Measurements from ENCODE around the gene SCN1A.

SCN1A gene

GRCh38 chr2:166138144-166138543, 10.3 kb upstream of the SCN1A start:
- H3K4me3 ChIP-seq (ENCODE audit: low read depth, low read length), result no peak overlapping the region
- TF ChIP-seq, protein P1, sequence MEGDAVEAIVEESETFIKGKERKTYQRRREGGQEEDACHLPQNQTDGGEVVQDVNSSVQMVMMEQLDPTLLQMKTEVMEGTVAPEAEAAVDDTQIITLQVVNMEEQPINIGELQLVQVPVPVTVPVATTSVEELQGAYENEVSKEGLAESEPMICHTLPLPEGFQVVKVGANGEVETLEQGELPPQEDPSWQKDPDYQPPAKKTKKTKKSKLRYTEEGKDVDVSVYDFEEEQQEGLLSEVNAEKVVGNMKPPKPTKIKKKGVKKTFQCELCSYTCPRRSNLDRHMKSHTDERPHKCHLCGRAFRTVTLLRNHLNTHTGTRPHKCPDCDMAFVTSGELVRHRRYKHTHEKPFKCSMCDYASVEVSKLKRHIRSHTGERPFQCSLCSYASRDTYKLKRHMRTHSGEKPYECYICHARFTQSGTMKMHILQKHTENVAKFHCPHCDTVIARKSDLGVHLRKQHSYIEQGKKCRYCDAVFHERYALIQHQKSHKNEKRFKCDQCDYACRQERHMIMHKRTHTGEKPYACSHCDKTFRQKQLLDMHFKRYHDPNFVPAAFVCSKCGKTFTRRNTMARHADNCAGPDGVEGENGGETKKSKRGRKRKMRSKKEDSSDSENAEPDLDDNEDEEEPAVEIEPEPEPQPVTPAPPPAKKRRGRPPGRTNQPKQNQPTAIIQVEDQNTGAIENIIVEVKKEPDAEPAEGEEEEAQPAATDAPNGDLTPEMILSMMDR (IDR thresholded peaks at IDR 0.05; ENCODE audit: control insufficient read depth, extremely low read depth, insufficient read depth), result no peak
- no peak for DNase-seq (ENCODE audit: low read depth)

DNA sequence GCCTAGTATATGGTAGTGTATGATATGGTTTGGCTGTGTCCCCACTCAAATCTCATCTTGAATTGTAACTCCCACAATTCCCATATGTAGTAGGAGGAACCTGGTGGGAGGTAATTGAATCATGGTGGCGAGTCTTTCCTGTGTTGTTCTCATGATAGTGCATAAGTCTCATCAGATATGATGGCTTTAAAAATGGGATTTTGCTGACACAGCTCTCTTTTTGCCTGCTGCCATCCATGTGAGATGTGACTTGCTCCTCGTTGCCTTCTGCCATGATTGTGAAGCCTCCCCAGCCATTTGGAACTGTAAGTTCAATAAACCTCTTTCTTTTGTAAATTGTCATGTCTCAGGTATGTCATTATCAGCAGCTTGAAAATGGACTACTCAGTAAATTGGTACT, 9.5 kb upstream of the SCN1A start:
- TF ChIP-seq, protein P1 (IDR thresholded peaks at IDR 0.05; ENCODE audit: control insufficient read depth, extremely low read depth, insufficient read depth), result no peak
- no peak for DNase-seq (ENCODE audit: low read depth)
- H3K4me3 ChIP-seq (ENCODE audit: low read depth, low read length), result no peak overlapping the region

DNA sequence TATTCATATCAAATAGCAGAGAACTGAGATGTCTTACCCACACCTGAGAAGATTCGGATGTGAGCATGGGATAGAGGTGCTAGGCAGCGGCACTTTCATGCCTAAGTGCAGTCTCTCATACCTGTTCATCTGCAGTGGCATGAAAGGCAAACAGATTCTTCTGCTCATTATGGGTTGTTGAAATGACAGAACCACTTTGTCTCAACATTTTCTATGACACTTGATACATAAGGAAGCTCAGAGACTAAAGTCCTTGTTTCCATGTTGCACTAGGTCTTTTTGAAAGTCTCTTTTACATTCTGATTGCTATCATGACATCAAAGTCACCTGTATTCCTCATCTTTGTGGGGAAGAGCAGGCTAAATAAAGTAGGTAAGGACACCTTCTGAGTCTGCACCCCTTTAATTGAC, 8.0 kb upstream of the SCN1A start:
- TF ChIP-seq, protein P1 (IDR thresholded peaks at IDR 0.05; ENCODE audit: control insufficient read depth, extremely low read depth, insufficient read depth), result no peak
- H3K4me3 ChIP-seq (ENCODE audit: low read depth, low read length), result no peak overlapping the region

DNA sequence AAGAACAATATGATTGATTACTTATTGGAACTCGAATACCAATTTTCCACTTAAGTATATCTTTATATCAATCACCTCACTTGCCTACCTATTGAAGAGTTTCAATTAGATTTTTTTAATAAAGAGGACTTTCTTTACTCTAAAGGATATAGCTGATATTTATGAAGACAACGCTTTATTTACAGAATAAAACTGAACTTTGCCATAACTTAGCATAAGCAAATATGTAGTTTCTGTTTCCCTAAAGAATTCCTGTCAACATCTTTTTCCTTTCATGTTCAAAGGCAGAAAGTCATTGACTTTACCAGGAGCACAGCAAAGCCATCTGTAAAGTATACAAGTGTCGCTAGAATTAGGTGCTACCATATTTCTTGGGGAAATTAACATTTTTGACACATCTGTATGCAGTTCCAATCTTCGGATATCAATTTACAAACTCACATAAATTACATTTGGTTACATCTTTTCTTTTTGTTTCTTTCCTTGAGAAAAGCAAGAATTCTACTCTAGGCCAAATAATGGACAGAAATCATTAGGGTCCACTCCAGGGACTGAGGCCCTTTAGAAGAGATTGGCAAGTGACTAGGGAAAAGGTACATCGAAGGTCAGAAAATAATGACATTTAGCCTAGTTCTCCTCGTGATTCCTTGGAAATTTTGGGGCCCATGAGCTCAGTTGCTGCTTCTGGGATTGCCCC, 7.5 kb upstream of the SCN1A start:
- no peak overlapping the region for H3K4me3 ChIP-seq (ENCODE audit: low read depth, low read length)
- TF ChIP-seq, protein P1 (IDR thresholded peaks at IDR 0.05; ENCODE audit: control insufficient read depth, extremely low read depth, insufficient read depth), result no peak
- DNase-seq (ENCODE audit: low read depth), result no peak

More for the DNA sequence above, 8.0 kb upstream of the SCN1A start:
- DNase-seq (ENCODE audit: low read depth), result no peak

- TF ChIP-seq, protein P1 (IDR thresholded peaks at IDR 0.05; ENCODE audit: control insufficient read depth, extremely low read depth, insufficient read depth), result no peak
- DNase-seq (ENCODE audit: low read depth), result no peak
- H3K4me3 ChIP-seq (ENCODE audit: low read depth, low read length), result no peak overlapping the region
Measured at GRCh38 chr2:166134252-166135151, 6.7 kb upstream of the SCN1A start.

DNA sequence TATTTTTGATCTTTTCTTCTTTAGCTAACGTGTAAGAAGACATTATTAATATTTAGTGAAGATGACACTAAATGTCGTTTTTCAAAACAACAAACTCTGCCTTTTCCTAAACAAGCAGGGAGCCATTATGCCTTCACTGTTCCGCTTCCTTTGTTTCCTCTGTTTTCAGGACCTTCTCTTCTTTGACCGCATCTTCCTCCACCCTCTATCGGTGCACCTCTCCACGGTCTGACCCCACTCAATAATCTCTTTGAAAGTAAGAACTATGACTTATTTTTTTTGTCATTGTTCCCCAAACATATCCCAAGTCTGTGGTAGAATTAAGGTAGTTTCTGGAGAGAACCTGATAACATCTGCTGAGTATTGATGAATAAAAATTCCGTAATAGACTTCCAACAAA, 5.8 kb upstream of the SCN1A start:
- TF ChIP-seq, protein P1 (IDR thresholded peaks at IDR 0.05; ENCODE audit: control insufficient read depth, extremely low read depth, insufficient read depth), result no peak
- DNase-seq (ENCODE audit: low read depth), result no peak
- no peak overlapping the region for H3K4me3 ChIP-seq (ENCODE audit: low read depth, low read length)

All from LNCaP clone FGC (cell line).